Upper lobe of left lung (tissue), 6 donors: ENCODE results near the gene CRYBB3. TPM values are rescaled to one million over a fixed set of nuclear protein-coding genes. Genes with fewer than 3 reads are reported as not detected.
"Not testable (repeated sequence)": the region's sequence is repeated elsewhere in the genome, so short reads cannot be mapped to it uniquely, and the experiment has no call there.

Experiments
- ATAC-seq, 2 donors: fragments of 200-7000 bp; cut with Tn5 transposase; one replicate each; pipeline ENCODE4 v1.9.1; 2022; ENCODE audit warnings: mild to moderate bottlenecking in 2 of 2, moderate library complexity in 2 of 2; ENCODE audit not compliant: low FRiP score in 2 of 2
- DNase-seq, 2 donors: peaks; one replicate each; pipeline ENCODE4 v3.0.0-alpha.2; 2019 to 2020
- H3K27ac ChIP-seq, 4 donors: fragments of 200-600 bp; sonication (generic); one replicate each; pipeline ENCODE4 v1.5.1; 2016 to 2019
- H3K27me3 ChIP-seq, 4 donors: fragments of 200-600 bp; sonication (generic); one replicate each; pipeline ENCODE4 v1.5.1; 2017 to 2019
- H3K36me3 ChIP-seq, 4 donors: fragments of 200-600 bp; sonication (generic); one replicate each; pipeline ENCODE4 v1.5.1; 2016 to 2019
- H3K4me1 ChIP-seq, 4 donors: fragments of 200-600 bp; sonication (generic); one replicate each; pipeline ENCODE4 v1.5.1; 2018 to 2019
- H3K4me3 ChIP-seq, 4 donors: fragments of 200-600 bp; sonication (generic); one replicate each; pipeline ENCODE4 v1.5.1; 2017 to 2019; ENCODE audit warnings: mild to moderate bottlenecking in 2 of 4, moderate library complexity in 1 of 4
- H3K9me3 ChIP-seq, 4 donors: fragments of 200-600 bp; sonication (generic); one replicate each; pipeline ENCODE4 v1.5.1; 2018 to 2019
- CTCF ChIP-seq, 6 experiments: fragments of 450-650 bp in 4 of 6; fragments of 200-600 bp in 2 of 6; sonication (generic) in 2 of 6; IDR thresholded peaks; one replicate each; pipeline ENCODE4 v1.5.1; 2016 to 2019; ENCODE audit warnings: antibody characterized with exemption in 6 of 6
- EP300 ChIP-seq, 4 donors: sonication (generic); formaldehyde crosslinking; IDR thresholded peaks; one replicate each; pipeline ENCODE4 v1.5.1; 2017; ENCODE audit warnings: antibody characterized with exemption in 4 of 4, control low read depth in 2 of 4
- POLR2A ChIP-seq, 4 donors: fragments of 450-650 bp; IDR thresholded peaks; one replicate each; pipeline ENCODE4 v1.5.1; 2016 to 2017; ENCODE audit warnings: antibody characterized with exemption in 4 of 4, mild to moderate bottlenecking in 2 of 4
- POLR2AphosphoS5 ChIP-seq, 2 donors: sonication (generic); formaldehyde crosslinking; IDR thresholded peaks; one replicate each; pipeline ENCODE4 v1.5.1; 2017; ENCODE audit warnings: antibody characterized with exemption in 2 of 2
- WGBS, 2 donors: methylation state at CpG; one replicate each; pipeline ENCODE4 v1.1.5; 2017 to 2018; 5-methylcytosine and 5-hydroxymethylcytosine counted together
- total RNA-seq, 6 donors: library from RNA; depleted of rRNA in 4 of 6; stranded (reverse); fragments of >200 nt in 4 of 6; gene quantifications; one replicate each; pipeline versions ENCODE4 v1.1.0 to v1.2.1, GENCODE V29; 2016 to 2021
- donor health status: DM: no; HTN: no; CAD: no; lungs with moderate emphysema.
- donor health status: DM: no; HTN: yes; CAD: no; lungs with severe emphysema.

CRYBB3 gene
- total RNA-seq, 6 donors from 2014 or later = 0.26 to 0.61 TPM; not detected in 4

GRCh38 chr22:25174888-25175411, 24.7 kb upstream of the CRYBB3 start:
- Histone ChIP-seq H3K36me3 (peaks cover 12 to 60% (median 48%) of the 10 kb centered on the region in 4 donors), H3K4me1 (no peaks in the 10 kb centered on the region), H3K9me3 (peaks cover 0 to 7% (median 0%) of the 10 kb centered on the region in 4 donors), H3K27ac (no peak overlapping the region), H3K27me3 (no peaks in the 10 kb centered on the region), H3K4me3 (no peak overlapping the region)
- DNase-seq (no peak), ATAC-seq (no peak)
- TF ChIP-seq CTCF (IDR thresholded peaks at IDR 0.05) = no peak
- TF ChIP-seq POLR2A (IDR thresholded peaks at IDR 0.05) = no peak
- no peak for TF ChIP-seq POLR2AphosphoS5 (IDR thresholded peaks at IDR 0.05)
- TF ChIP-seq EP300 (IDR thresholded peaks at IDR 0.05) = no peak
- 75 to 90% methylated on average over 3 to 6 of the region's 6 CpGs for WGBS, 2 donors

- WGBS, 2 donors = 93% methylated on average over 6 of the region's 6 CpGs
- no peak for DNase-seq
These were observed 23.5 kb upstream of the CRYBB3 start for GRCh38 chr22:25176175-25176574.

GRCh38 chr22:25176799-25177198, 22.9 kb upstream of the CRYBB3 start:
- Histone ChIP-seq H3K4me1 (no peaks in the 10 kb centered on the region), H3K4me3 (no peak overlapping the region), H3K9me3 (peaks cover 0 to 7% (median 0%) of the 10 kb centered on the region in 4 donors), H3K27me3 (no peaks in the 10 kb centered on the region), H3K27ac (no peak overlapping the region), H3K36me3 (peaks cover 12 to 71% (median 48%) of the 10 kb centered on the region in 4 donors)
- no peak for DNase-seq
- TF ChIP-seq POLR2A (IDR thresholded peaks at IDR 0.05) (no peak), POLR2AphosphoS5 (IDR thresholded peaks at IDR 0.05) (no peak), EP300 (IDR thresholded peaks at IDR 0.05) (no peak), CTCF (IDR thresholded peaks at IDR 0.05) (no peak)
- 77 to 98% methylated on average over 3 of the region's 3 CpGs for WGBS, 2 donors
- ATAC-seq = no peak

More at GRCh38 chr22:25176175-25176574, 23.5 kb upstream of the CRYBB3 start:
- Histone ChIP-seq H3K4me1 (no peaks in the 10 kb centered on the region), H3K27ac (no peak overlapping the region), H3K27me3 (no peaks in the 10 kb centered on the region), H3K9me3 (peaks cover 0 to 7% (median 0%) of the 10 kb centered on the region in 4 donors), H3K36me3 (peaks cover 12 to 66% (median 48%) of the 10 kb centered on the region in 4 donors), H3K4me3 (no peak overlapping the region)
- ATAC-seq = no peak
- TF ChIP-seq POLR2AphosphoS5 (IDR thresholded peaks at IDR 0.05) (no peak), CTCF (IDR thresholded peaks at IDR 0.05) (no peak), EP300 (IDR thresholded peaks at IDR 0.05) (no peak), POLR2A (IDR thresholded peaks at IDR 0.05) (no peak)

- no peak overlapping the region for H3K4me3 ChIP-seq
- peak in 1 of 2 donors; percentile 72 for DNase-seq
- no peaks in the 10 kb centered on the region for H3K27me3 ChIP-seq
- no peak for ATAC-seq
- H3K36me3 ChIP-seq = peaks cover 12 to 71% (median 48%) of the 10 kb centered on the region in 4 donors
- peaks cover 0 to 3% (median 0%) of the 10 kb centered on the region in 4 donors for H3K4me1 ChIP-seq
- WGBS, 2 donors = 82 to 93% methylated on average over 13 of the region's 13 CpGs
- TF ChIP-seq POLR2A (IDR thresholded peaks at IDR 0.05) (no peak), CTCF (IDR thresholded peaks at IDR 0.05) (no peak), EP300 (IDR thresholded peaks at IDR 0.05) (no peak), POLR2AphosphoS5 (IDR thresholded peaks at IDR 0.05) (no peak)
- H3K27ac ChIP-seq = no peak overlapping the region
- H3K9me3 ChIP-seq = peaks cover 0 to 7% (median 0%) of the 10 kb centered on the region in 4 donors
These were observed 22.4 kb upstream of the CRYBB3 start for GRCh38 chr22:25177226-25177625.

GRCh38 chr22:25177895-25178294, 21.8 kb upstream of the CRYBB3 start:
- WGBS, 2 donors = 84 to 97% methylated on average over 7 of the region's 9 CpGs
- Histone ChIP-seq H3K4me3 (no peak overlapping the region), H3K27me3 (no peaks in the 10 kb centered on the region), H3K27ac (no peak overlapping the region), H3K36me3 (peaks cover 12 to 66% (median 48%) of the 10 kb centered on the region in 4 donors), H3K4me1 (peaks cover 0 to 10% (median 3%) of the 10 kb centered on the region in 4 donors), H3K9me3 (peaks cover 0 to 7% (median 0%) of the 10 kb centered on the region in 4 donors)
- DNase-seq (no peak), ATAC-seq (peak in 1 of 2 donors; percentile 24)
- TF ChIP-seq CTCF (IDR thresholded peaks at IDR 0.05) (no peak), POLR2A (IDR thresholded peaks at IDR 0.05) (no peak), POLR2AphosphoS5 (IDR thresholded peaks at IDR 0.05) (no peak), EP300 (IDR thresholded peaks at IDR 0.05) (no peak)

GRCh38 chr22:25178348-25178747, 21.3 kb upstream of the CRYBB3 start:
- H3K9me3 ChIP-seq, H3K27me3 ChIP-seq, H3K4me3 ChIP-seq, H3K27ac ChIP-seq: not testable (repeated sequence)
- peaks cover 12 to 63% (median 48%) of the 10 kb centered on the region in 4 donors for H3K36me3 ChIP-seq
- peaks cover 0 to 13% (median 4%) of the 10 kb centered on the region in 4 donors for H3K4me1 ChIP-seq
- peak in 1 of 2 donors; percentile 85 for DNase-seq
- ATAC-seq = peak; percentile 36 to 39
- 96% methylated on average over 4 of the region's 6 CpGs; no CpG with 5 or more reads in 1 of the 2 donors for whole genome bisulfite sequencing, 2 donors
